Ovary (tissue), 3 donors: ENCODE results near the gene WNK2.

ENCODE experiments used
- CTCF ChIP-seq, 3 donors: fragments of 450-650 bp in 2 of 3; fragments of 200-600 bp in 1 of 3; IDR thresholded peaks; one replicate each; pipeline versions ENCODE4 v1.5.1 to v1.8.0; 2016 to 2022; ENCODE audit warnings: antibody characterized with exemption in 3 of 3, mild to moderate bottlenecking in 1 of 3
- POLR2A ChIP-seq: fragments of 450-650 bp; IDR thresholded peaks from one replicate; pipeline ENCODE4 v1.6.1; 2017; ENCODE audit warnings: antibody characterized with exemption, mild to moderate bottlenecking, moderate library complexity
- donor health status: DM: no; HTN: no; CAD: no.

- no peak for TF ChIP-seq CTCF (IDR thresholded peaks at IDR 0.05)
- no peak for TF ChIP-seq POLR2A
Observed at GRCh38 chr9:93168581-93168980, 15.4 kb upstream of the WNK2 start.
